ENCODE measurements around the gene SYCP2. TPM values are rescaled to one million over a fixed set of nuclear protein-coding genes. Genes with fewer than 3 reads are reported as not detected.

Gene SYCP2
- total and polyA plus RNA-seq, 2 donors from 2014 or later: 2.1 to 3.0 TPM

- no peaks in the 10 kb centered on the region for H3K9me3 ChIP-seq (ENCODE audit: control insufficient read depth in 2 of 3, insufficient read depth in 1 of 3, low read length in 3 of 3)
- H3K27me3 ChIP-seq (ENCODE audit: control insufficient read depth, insufficient read depth, low read length): no peaks in the 10 kb centered on the region
- peak; percentile 47 for TF ChIP-seq CTCF (IDR thresholded peaks at IDR 0.05; ENCODE audit: borderline replicate concordance, extremely low read depth, insufficient read depth)
- no peak overlapping the region for H3K9ac ChIP-seq (ENCODE audit: low read length in 3 of 3)
- H3K4me3 ChIP-seq (ENCODE audit: low read length in 3 of 3): no peak overlapping the region
- peaks cover 0 to 3% (median 0%) of the 10 kb centered on the region in 3 donors for H3K36me3 ChIP-seq (ENCODE audit: control insufficient read depth in 2 of 3, insufficient read depth in 3 of 3, low read length in 3 of 3)
- DNase-seq (peak in 2 of 5 donors; percentile 58 to 64), FAIRE-seq (peak; percentile 76)
- H3K27ac ChIP-seq (ENCODE audit: low read depth in 2 of 2, low read length in 2 of 2): no peak overlapping the region
- no peaks in the 10 kb centered on the region for H3K4me1 ChIP-seq (ENCODE audit: control insufficient read depth in 2 of 3, insufficient read depth in 2 of 3, low read depth in 1 of 3, low read length in 3 of 3)
- intact Hi-C loops (cut with DNase I): no loop called here
These were observed 83.3 kb downstream of the SYCP2 start for GRCh38 chr20:59850018-59850641.

GRCh38 chr20:59848182-59848581 is 85.3 kb downstream of the SYCP2 start:
- intact Hi-C loops (cut with DNase I): loop anchor here (10.0 kb wide), 1 partner anchor 63 kb away; no protein-coding TSS in a partner anchor

GRCh38 chr20:59845472-59845871 is 88.0 kb downstream of the SYCP2 start:
- intact Hi-C loops (cut with DNase I): loop anchor here (10.0 kb wide), 1 partner anchor 61 kb away; no protein-coding TSS in a partner anchor
- Histone ChIP-seq H3K9ac (ENCODE audit: low read length in 3 of 3) (no peak overlapping the region), H3K4me3 (ENCODE audit: low read length in 3 of 3) (no peak overlapping the region), H3K4me1 (ENCODE audit: control insufficient read depth in 2 of 3, insufficient read depth in 2 of 3, low read depth in 1 of 3, low read length in 3 of 3) (no peaks in the 10 kb centered on the region), H3K27me3 (ENCODE audit: control insufficient read depth, insufficient read depth, low read length) (no peaks in the 10 kb centered on the region), H3K36me3 (ENCODE audit: control insufficient read depth in 2 of 3, insufficient read depth in 3 of 3, low read length in 3 of 3) (peaks cover 0 to 3% (median 0%) of the 10 kb centered on the region in 3 donors), H3K9me3 (ENCODE audit: control insufficient read depth in 2 of 3, insufficient read depth in 1 of 3, low read length in 3 of 3) (no peaks in the 10 kb centered on the region), H3K27ac (ENCODE audit: low read depth in 2 of 2, low read length in 2 of 2) (no peak overlapping the region)
- DNase-seq: no peak
- FAIRE-seq: no peak
- no peak for TF ChIP-seq CTCF (IDR thresholded peaks at IDR 0.05; ENCODE audit: borderline replicate concordance, extremely low read depth, insufficient read depth)

More at GRCh38 chr20:59848182-59848581, 85.3 kb downstream of the SYCP2 start:
- no peak for DNase-seq
- no peak overlapping the region for H3K27ac ChIP-seq (ENCODE audit: low read depth in 2 of 2, low read length in 2 of 2)
- FAIRE-seq: no peak
- TF ChIP-seq CTCF (IDR thresholded peaks at IDR 0.05; ENCODE audit: borderline replicate concordance, extremely low read depth, insufficient read depth): no peak
- H3K27me3 ChIP-seq (ENCODE audit: control insufficient read depth, insufficient read depth, low read length): no peaks in the 10 kb centered on the region
- H3K9me3 ChIP-seq (ENCODE audit: control insufficient read depth in 2 of 3, insufficient read depth in 1 of 3, low read length in 3 of 3): no peaks in the 10 kb centered on the region
- H3K4me1 ChIP-seq (ENCODE audit: control insufficient read depth in 2 of 3, insufficient read depth in 2 of 3, low read depth in 1 of 3, low read length in 3 of 3): no peaks in the 10 kb centered on the region
- H3K4me3 ChIP-seq (ENCODE audit: low read length in 3 of 3): no peak overlapping the region
- peaks cover 0 to 3% (median 0%) of the 10 kb centered on the region in 3 donors for H3K36me3 ChIP-seq (ENCODE audit: control insufficient read depth in 2 of 3, insufficient read depth in 3 of 3, low read length in 3 of 3)
- no peak overlapping the region for H3K9ac ChIP-seq (ENCODE audit: low read length in 3 of 3)
